HL-60 (cell line): Measurements from ENCODE around the gene JADE2.

ENCODE experiments used
- DNase-seq, 2 experiments: peaks; one replicate each; pipeline ENCODE4 v3.0.0-alpha.2; 2010 to 2020; ENCODE audit warnings: low read depth in 1 of 2, low spot score in 1 of 2
- H3K27ac ChIP-seq: fragments of 250-450 bp; sonication (Bioruptor Pico); replicated peaks from 2 replicates; pipeline ENCODE4 v1.5.1; 2020; ENCODE audit warnings: mild to moderate bottlenecking, moderate library complexity
- H3K27me3 ChIP-seq: fragments of 250-450 bp; sonication (Bioruptor Pico); 2 replicates; pipeline ENCODE4 v1.5.1; 2021; ENCODE audit warnings: mild to moderate bottlenecking, moderate library complexity; ENCODE audit not compliant: insufficient read depth, poor library complexity, severe bottlenecking
- H3K4me3 ChIP-seq: replicated peaks from 2 replicates; pipeline ENCODE4 v1.5.1; 2011; ENCODE audit warnings: mild to moderate bottlenecking, control low read depth, low read length; ENCODE audit not compliant: insufficient read depth
- CTCF ChIP-seq: IDR thresholded peaks from one replicate; pipeline ENCODE4 v1.5.1; 2011; ENCODE audit warnings: low read length, control low read depth, inconsistent platforms; ENCODE audit not compliant: insufficient read depth
- GABPA ChIP-seq: IDR thresholded peaks from 2 replicates; pipeline ENCODE4 v1.6.1; 2012; ENCODE audit warnings: low read depth
- POLR2AphosphoS5 ChIP-seq: IDR thresholded peaks from 2 replicates; pipeline ENCODE4 v1.6.1; 2012; ENCODE audit warnings: low read depth
- REST ChIP-seq: IDR thresholded peaks from 2 replicates; pipeline ENCODE4 v1.6.1; 2012; ENCODE audit warnings: low read depth; ENCODE audit not compliant: insufficient replicate concordance
- SPI1 ChIP-seq: IDR thresholded peaks from 2 replicates; pipeline ENCODE4 v1.6.1; 2012; ENCODE audit warnings: low read depth, mild to moderate bottlenecking, borderline replicate concordance

JADE2 gene

GRCh38 chr5:134568761-134569695 lies 43.6 kb downstream of the JADE2 start:
- H3K4me3 ChIP-seq, result no peak overlapping the region
- no peak overlapping the region for H3K27ac ChIP-seq
- no peak for DNase-seq
- no peak for TF ChIP-seq POLR2AphosphoS5
- TF ChIP-seq GABPA, result no peak
- TF ChIP-seq SPI1, result no peak
- H3K27me3 ChIP-seq, result no peaks in the 10 kb centered on the region

GRCh38 chr5:134569758-134570364 lies 44.4 kb downstream of the JADE2 start:
- Histone ChIP-seq H3K27ac (no peak overlapping the region), H3K4me3 (no peak overlapping the region), H3K27me3 (no peaks in the 10 kb centered on the region)
- TF ChIP-seq CTCF (no peak), GABPA (no peak), SPI1 (no peak), POLR2AphosphoS5 (no peak), REST (no peak)
- no peak for DNase-seq

GRCh38 chr5:134570365-134570758 lies 44.9 kb downstream of the JADE2 start:
- H3K4me3 ChIP-seq, result no peak overlapping the region
- TF ChIP-seq REST (no peak), GABPA (no peak), POLR2AphosphoS5 (no peak), CTCF (no peak), SPI1 (no peak)
- no peak for DNase-seq
- H3K27ac ChIP-seq, result no peak overlapping the region
- no peaks in the 10 kb centered on the region for H3K27me3 ChIP-seq

- Histone ChIP-seq H3K27me3 (no peaks in the 10 kb centered on the region), H3K27ac (no peak overlapping the region), H3K4me3 (no peak overlapping the region)
- DNase-seq, result no peak
- no peak for TF ChIP-seq CTCF
- no peak for TF ChIP-seq POLR2AphosphoS5
- no peak for TF ChIP-seq GABPA
Observed at GRCh38 chr5:134570886-134571285, 45.4 kb downstream of the JADE2 start.
